ENCODE results near the gene MTUS2.

DNA sequence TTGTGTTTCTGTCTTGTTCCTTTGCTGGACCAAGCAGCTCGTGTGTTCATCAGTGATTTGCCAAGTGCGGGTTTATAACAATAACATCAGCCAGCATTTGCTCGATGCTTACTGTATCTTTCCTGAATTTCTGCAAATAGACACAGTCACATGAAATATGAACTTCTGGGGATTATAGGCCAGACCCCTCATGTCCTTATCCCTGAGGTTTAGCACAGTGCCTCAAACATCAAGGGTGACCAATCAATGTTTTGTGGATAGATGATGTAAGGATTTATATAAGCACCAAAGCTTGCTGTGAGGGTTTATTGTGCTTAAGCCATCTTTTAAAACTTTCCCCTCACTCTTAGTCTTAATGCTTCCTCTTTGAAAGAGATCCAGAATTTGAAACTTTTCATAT is 451.5 kb downstream of the MTUS2 start:
- TF ChIP-seq CTCF (IDR thresholded peaks at IDR 0.05) (no peak), POLR2A (IDR thresholded peaks at IDR 0.05) (no peak)
